Astrocyte (in vitro differentiated cells and primary cell): Measurements from ENCODE around the gene HRAS.

ENCODE experiments used
- CTCF ChIP-seq: IDR thresholded peaks from 2 replicates; pipeline ENCODE4 v1.5.1; 2011; ENCODE audit warnings: low read depth, mild to moderate bottlenecking, inconsistent platforms, low read length, moderate library complexity; ENCODE audit not compliant: insufficient read depth
- EZH2 ChIP-seq: IDR thresholded peaks from 2 replicates; pipeline ENCODE4 v1.6.1; 2012; ENCODE audit warnings: mild to moderate bottlenecking, low read length, inconsistent platforms; ENCODE audit not compliant: insufficient read depth

- TF ChIP-seq CTCF (no peak), EZH2 (no peak)
Observed at GRCh38 chr11:563066-563811, 27.9 kb upstream of the HRAS start.
